ENCODE data around the gene NGF.
A peak's percentile ranks its signal among the peaks of the same experiment; 100 is the strongest.

The NGF gene

DNA sequence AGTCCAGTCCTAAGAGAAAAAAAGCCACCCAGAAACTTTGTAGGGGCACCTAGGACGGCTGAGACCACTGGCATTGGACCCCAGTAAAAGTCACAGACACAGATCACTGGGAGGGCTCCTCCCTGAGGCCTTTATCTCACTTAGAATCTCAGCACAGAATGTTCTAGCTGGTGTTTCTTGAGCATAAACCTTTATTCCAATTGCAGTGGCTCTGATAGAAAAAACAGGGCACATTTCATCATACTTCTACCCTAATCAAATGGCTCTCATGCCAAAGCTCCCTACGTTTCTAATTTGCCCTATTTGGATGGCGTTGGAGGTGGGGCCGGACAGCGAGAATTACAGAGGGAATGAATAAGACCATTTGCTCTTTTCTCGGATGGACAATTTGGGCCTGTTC lies 53.8 kb downstream of the NGF start:
- peak; percentile 78 to 80 for DNase-seq
- Histone ChIP-seq H3K27ac (peak overlapping the region; percentile 85 to 90), H3K4me3 (peak overlapping the region; percentile 22 to 34), H3K9me3 (no peaks in the 10 kb centered on the region), H3K4me1 (peaks cover 0 to 29% (median 23%) of the 10 kb centered on the region in 4 donors), H3K36me3 (peaks cover 5 to 21% (median 11%) of the 10 kb centered on the region in 3 donors), H3K27me3 (no peaks in the 10 kb centered on the region)
- intact Hi-C loops (cut with DNase I; ENCODE audit: low total_unique reads) = no loop called here
- TF ChIP-seq, protein P1, sequence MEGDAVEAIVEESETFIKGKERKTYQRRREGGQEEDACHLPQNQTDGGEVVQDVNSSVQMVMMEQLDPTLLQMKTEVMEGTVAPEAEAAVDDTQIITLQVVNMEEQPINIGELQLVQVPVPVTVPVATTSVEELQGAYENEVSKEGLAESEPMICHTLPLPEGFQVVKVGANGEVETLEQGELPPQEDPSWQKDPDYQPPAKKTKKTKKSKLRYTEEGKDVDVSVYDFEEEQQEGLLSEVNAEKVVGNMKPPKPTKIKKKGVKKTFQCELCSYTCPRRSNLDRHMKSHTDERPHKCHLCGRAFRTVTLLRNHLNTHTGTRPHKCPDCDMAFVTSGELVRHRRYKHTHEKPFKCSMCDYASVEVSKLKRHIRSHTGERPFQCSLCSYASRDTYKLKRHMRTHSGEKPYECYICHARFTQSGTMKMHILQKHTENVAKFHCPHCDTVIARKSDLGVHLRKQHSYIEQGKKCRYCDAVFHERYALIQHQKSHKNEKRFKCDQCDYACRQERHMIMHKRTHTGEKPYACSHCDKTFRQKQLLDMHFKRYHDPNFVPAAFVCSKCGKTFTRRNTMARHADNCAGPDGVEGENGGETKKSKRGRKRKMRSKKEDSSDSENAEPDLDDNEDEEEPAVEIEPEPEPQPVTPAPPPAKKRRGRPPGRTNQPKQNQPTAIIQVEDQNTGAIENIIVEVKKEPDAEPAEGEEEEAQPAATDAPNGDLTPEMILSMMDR (IDR thresholded peaks at IDR 0.05) = no peak

DNA sequence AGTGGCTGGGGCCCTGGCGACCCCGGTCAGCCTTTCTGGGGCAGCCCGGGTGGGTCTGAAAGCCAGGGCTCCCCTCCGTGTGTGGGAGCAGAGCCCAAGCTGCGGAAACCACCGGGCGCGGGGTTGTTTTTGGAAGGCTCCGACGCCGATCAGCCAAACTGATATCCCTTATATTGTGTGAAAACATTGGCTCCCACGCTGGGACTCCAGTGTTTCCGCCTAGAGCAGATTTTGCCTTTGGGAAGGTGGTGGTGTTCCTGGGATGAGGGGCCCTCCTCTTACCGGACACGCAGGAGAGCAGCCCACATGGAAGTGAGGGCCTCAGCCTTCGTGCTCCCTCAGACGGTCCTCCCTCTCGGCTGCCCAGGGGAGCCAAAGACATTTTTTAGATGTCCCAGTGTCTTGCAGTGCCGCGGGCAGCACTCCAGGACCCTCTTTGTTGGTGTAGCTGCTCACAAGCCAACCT lies 54.3 kb downstream of the NGF start:
- H3K27ac ChIP-seq = peak overlapping the region; percentile 85 to 90
- intact Hi-C loops (cut with DNase I; ENCODE audit: low total_unique reads) = no loop called here
- DNase-seq = peak; percentile 63 to 72
- H3K27me3 ChIP-seq = no peaks in the 10 kb centered on the region
- peak overlapping the region; percentile 22 to 34 for H3K4me3 ChIP-seq
- no peaks in the 10 kb centered on the region for H3K9me3 ChIP-seq
- H3K36me3 ChIP-seq = peaks cover 5 to 21% (median 11%) of the 10 kb centered on the region in 3 donors
- peaks cover 0 to 29% (median 23%) of the 10 kb centered on the region in 4 donors for H3K4me1 ChIP-seq
- TF ChIP-seq, protein P1 (IDR thresholded peaks at IDR 0.05) = no peak

GRCh38 chr1:115283249-115283648 lies 54.8 kb downstream of the NGF start:
- Histone ChIP-seq H3K36me3 (peaks cover 5 to 21% (median 11%) of the 10 kb centered on the region in 3 donors), H3K9me3 (no peaks in the 10 kb centered on the region), H3K4me3 (peak overlapping the region; percentile 22 to 34), H3K27me3 (no peaks in the 10 kb centered on the region), H3K4me1 (peaks cover 0 to 29% (median 23%) of the 10 kb centered on the region in 4 donors), H3K27ac (peak overlapping the region; percentile 85 to 90)
- DNase-seq = peak; percentile 44 to 79
- TF ChIP-seq, protein P1 (IDR thresholded peaks at IDR 0.05) = no peak
- intact Hi-C loops (cut with DNase I; ENCODE audit: low total_unique reads) = no loop called here

DNA sequence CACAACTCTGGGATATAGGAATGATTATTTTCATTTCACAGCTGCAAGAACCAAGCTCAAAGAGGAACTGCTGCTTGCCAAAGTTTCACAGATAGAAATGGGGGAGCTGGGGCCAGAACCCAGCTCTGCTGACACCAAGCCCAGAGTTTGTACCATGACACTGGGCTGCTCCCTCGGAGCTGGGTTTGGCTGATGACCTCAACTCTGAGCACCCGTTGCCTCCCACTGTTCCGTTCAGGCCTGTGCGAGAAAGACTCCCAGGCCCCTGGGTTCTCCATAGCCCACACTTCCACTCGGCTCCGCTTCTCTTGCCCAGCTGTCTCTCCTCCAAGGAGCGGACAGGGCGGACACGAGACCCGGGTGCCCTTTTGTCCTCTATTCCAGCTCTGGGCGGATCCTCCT lies 55.2 kb downstream of the NGF start:
- peak; percentile 91 for DNase-seq
- TF ChIP-seq, protein P1 (IDR thresholded peaks at IDR 0.05) = no peak
- Histone ChIP-seq H3K9me3 (peaks cover 0 to under 1% (median 0%) of the 10 kb centered on the region in 3 donors), H3K4me3 (peak overlapping the region; percentile 22 to 34), H3K27ac (peak overlapping the region; percentile 85 to 90), H3K36me3 (peaks cover 5 to 21% (median 11%) of the 10 kb centered on the region in 3 donors), H3K4me1 (peaks cover 0 to 29% (median 23%) of the 10 kb centered on the region in 4 donors), H3K27me3 (no peaks in the 10 kb centered on the region)
- intact Hi-C loops (cut with DNase I; ENCODE audit: low total_unique reads) = no loop called here

DNA sequence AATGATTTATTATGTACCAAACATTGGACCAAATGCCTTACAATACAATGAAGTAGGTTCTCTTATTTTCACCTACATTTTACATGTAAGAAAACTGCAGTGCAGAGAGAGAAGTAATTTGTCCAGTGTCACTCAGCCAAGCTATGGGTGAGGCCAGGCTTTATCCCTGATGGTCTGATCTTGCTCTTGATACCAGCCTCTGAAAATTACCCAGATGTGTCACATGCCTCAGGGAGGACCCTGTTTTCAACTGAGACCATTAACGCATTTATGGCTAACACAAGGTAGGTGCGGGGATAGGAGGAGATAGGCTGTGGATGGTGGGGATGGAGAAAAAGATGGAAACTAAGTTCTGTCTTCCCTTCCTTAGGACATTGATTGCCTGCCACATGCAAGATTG lies 56.9 kb downstream of the NGF start:
- intact Hi-C loops (cut with DNase I; ENCODE audit: low total_unique reads) = no loop called here
- H3K27me3 ChIP-seq = no peaks in the 10 kb centered on the region
- no peak for DNase-seq
- peaks cover 0 to 8% (median 4%) of the 10 kb centered on the region in 3 donors for H3K36me3 ChIP-seq
- TF ChIP-seq, protein P1 (IDR thresholded peaks at IDR 0.05) = no peak
- no peak overlapping the region for H3K4me3 ChIP-seq
- no peak overlapping the region for H3K27ac ChIP-seq
- peaks cover 0 to 29% (median 23%) of the 10 kb centered on the region in 4 donors for H3K4me1 ChIP-seq
- H3K9me3 ChIP-seq = peaks cover 0 to 13% (median 0%) of the 10 kb centered on the region in 3 donors

All from tibial artery (tissue), 4 donors.